ENCODE data around the gene LAMC1.

- TF ChIP-seq CTCF (IDR thresholded peaks at IDR 0.05; ENCODE audit: low read depth, low read length) (no peak), MAX (IDR thresholded peaks at IDR 0.05; ENCODE audit: low read depth, low read length) (no peak), POLR2A (IDR thresholded peaks at IDR 0.05; ENCODE audit: extremely low read depth, insufficient read length) (no peak)
Measured at GRCh38 chr1:183152180-183152579, 129.0 kb downstream of the LAMC1 start.
